Tibial artery (tissue), 4 donors: Measurements from ENCODE around the gene AGBL1.

Experiments
- DNase-seq, 2 donors: peaks; one replicate each; pipeline ENCODE4 v3.0.0-alpha.2; 2019
- H3K27ac ChIP-seq, 2 donors: fragments of 200-600 bp; sonication (generic) in 1 of 2; 1 replicate in 1 of 2; 2 replicates in 1 of 2; pipeline ENCODE4 v1.5.1; 2018 to 2019; ENCODE audit warnings: mild to moderate bottlenecking in 1 of 2
- H3K27me3 ChIP-seq, 2 donors: fragments of 200-600 bp; sonication (generic) in 1 of 2; one replicate each; pipeline versions ENCODE4 v1.5.1 to v1.6.0; 2016 to 2019
- H3K36me3 ChIP-seq, 3 donors: fragments of 200-600 bp; sonication (generic) in 2 of 3; one replicate each; pipeline ENCODE4 v1.5.1; 2016 to 2019; ENCODE audit warnings: mild to moderate bottlenecking in 2 of 3
- H3K4me1 ChIP-seq, 4 donors: fragments of 200-600 bp; sonication (generic) in 2 of 4; 1 replicate in 3 of 4; 2 replicates in 1 of 4; pipeline ENCODE4 v1.5.1; 2016 to 2019
- H3K4me3 ChIP-seq, 2 donors: fragments of 200-600 bp; sonication (generic) in 1 of 2; 1 replicate in 1 of 2; 2 replicates in 1 of 2; pipeline ENCODE4 v1.5.1; 2018 to 2019; ENCODE audit warnings: mild to moderate bottlenecking in 2 of 2
- H3K9me3 ChIP-seq, 3 donors: fragments of 200-600 bp; sonication (generic) in 1 of 3; one replicate each; pipeline ENCODE4 v1.5.1; 2016 to 2019
- intact Hi-C: fragments of 100-400 bp; cut with DNase I; formaldehyde crosslinking; loops from one replicate; pipeline ENCODE4 v1.15.0; 2023; ENCODE audit warnings: low total_unique reads
- TF ChIP-seq, protein P1 (sequence below), 2 experiments: fragments of 200-600 bp in 1 of 2; fragments of 450-650 bp in 1 of 2; IDR thresholded peaks; one replicate each; pipeline ENCODE4 v1.5.1; 2017 to 2019; ENCODE audit warnings: antibody characterized with exemption in 2 of 2, mild to moderate bottlenecking in 1 of 2, moderate library complexity in 1 of 2

Gene AGBL1

DNA sequence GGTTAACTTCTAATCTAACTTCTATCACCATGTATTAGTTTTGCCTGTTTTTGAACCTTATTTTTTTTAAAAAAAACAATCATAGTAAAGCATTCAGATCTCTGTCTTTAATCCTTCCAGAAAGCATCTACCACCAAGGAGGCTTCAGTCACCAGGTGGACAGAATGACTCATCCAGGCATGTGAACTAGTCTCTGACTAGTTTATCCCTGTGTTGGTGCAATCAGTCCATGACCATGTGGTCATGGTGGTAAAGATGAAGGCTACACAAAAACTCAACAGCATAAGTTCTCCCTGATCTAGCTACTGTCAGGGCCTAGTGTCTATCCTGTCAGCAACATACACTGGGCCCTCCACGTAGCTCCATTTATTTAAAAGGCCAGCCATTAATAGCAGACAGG lies 750.6 kb downstream of the AGBL1 start:
- H3K4me3 ChIP-seq = no peak overlapping the region
- DNase-seq = no peak
- H3K36me3 ChIP-seq = no peaks in the 10 kb centered on the region
- intact Hi-C loops = no loop called here
- H3K27ac ChIP-seq = no peak overlapping the region
- H3K4me1 ChIP-seq = no peaks in the 10 kb centered on the region
- H3K9me3 ChIP-seq = no peaks in the 10 kb centered on the region
- peaks cover 0 to 7% of the 10 kb centered on the region in 2 donors for H3K27me3 ChIP-seq
- TF ChIP-seq, protein P1, sequence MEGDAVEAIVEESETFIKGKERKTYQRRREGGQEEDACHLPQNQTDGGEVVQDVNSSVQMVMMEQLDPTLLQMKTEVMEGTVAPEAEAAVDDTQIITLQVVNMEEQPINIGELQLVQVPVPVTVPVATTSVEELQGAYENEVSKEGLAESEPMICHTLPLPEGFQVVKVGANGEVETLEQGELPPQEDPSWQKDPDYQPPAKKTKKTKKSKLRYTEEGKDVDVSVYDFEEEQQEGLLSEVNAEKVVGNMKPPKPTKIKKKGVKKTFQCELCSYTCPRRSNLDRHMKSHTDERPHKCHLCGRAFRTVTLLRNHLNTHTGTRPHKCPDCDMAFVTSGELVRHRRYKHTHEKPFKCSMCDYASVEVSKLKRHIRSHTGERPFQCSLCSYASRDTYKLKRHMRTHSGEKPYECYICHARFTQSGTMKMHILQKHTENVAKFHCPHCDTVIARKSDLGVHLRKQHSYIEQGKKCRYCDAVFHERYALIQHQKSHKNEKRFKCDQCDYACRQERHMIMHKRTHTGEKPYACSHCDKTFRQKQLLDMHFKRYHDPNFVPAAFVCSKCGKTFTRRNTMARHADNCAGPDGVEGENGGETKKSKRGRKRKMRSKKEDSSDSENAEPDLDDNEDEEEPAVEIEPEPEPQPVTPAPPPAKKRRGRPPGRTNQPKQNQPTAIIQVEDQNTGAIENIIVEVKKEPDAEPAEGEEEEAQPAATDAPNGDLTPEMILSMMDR (IDR thresholded peaks at IDR 0.05) = no peak

DNA sequence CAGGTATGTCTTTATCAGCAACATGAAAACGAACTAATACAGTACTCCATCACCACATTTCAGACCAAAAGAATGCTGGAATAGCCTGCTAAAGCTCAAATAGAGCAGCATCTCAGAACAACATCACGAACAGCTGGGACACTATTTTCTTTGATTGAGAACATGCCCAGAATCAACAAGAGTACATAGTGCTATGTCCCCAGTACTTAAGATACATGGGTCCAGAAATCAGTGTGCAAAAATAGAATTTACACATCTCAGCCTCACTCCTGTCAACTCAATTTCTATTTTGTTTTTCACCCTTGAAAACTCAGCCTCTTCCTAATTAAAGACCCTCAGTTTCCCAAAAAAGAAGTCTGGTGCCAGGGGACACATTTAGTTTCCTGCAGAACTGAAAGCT lies 753.9 kb downstream of the AGBL1 start:
- H3K27ac ChIP-seq = no peak overlapping the region
- no peaks in the 10 kb centered on the region for H3K36me3 ChIP-seq
- intact Hi-C loops = no loop called here
- no peak for DNase-seq
- no peaks in the 10 kb centered on the region for H3K4me1 ChIP-seq
- no peaks in the 10 kb centered on the region for H3K9me3 ChIP-seq
- TF ChIP-seq, protein P1 (IDR thresholded peaks at IDR 0.05) = no peak
- no peak overlapping the region for H3K4me3 ChIP-seq
- peaks cover 0 to 7% of the 10 kb centered on the region in 2 donors for H3K27me3 ChIP-seq

GRCh38 chr15:86834115-86834863 lies 754.6 kb downstream of the AGBL1 start:
- no peak overlapping the region for H3K27ac ChIP-seq
- intact Hi-C loops = no loop called here
- TF ChIP-seq, protein P1 (IDR thresholded peaks at IDR 0.05) = no peak
- no peaks in the 10 kb centered on the region for H3K36me3 ChIP-seq
- H3K9me3 ChIP-seq = no peaks in the 10 kb centered on the region
- no peak for DNase-seq
- peaks cover 0 to 7% of the 10 kb centered on the region in 2 donors for H3K27me3 ChIP-seq
- H3K4me3 ChIP-seq = no peak overlapping the region
- no peaks in the 10 kb centered on the region for H3K4me1 ChIP-seq

DNA sequence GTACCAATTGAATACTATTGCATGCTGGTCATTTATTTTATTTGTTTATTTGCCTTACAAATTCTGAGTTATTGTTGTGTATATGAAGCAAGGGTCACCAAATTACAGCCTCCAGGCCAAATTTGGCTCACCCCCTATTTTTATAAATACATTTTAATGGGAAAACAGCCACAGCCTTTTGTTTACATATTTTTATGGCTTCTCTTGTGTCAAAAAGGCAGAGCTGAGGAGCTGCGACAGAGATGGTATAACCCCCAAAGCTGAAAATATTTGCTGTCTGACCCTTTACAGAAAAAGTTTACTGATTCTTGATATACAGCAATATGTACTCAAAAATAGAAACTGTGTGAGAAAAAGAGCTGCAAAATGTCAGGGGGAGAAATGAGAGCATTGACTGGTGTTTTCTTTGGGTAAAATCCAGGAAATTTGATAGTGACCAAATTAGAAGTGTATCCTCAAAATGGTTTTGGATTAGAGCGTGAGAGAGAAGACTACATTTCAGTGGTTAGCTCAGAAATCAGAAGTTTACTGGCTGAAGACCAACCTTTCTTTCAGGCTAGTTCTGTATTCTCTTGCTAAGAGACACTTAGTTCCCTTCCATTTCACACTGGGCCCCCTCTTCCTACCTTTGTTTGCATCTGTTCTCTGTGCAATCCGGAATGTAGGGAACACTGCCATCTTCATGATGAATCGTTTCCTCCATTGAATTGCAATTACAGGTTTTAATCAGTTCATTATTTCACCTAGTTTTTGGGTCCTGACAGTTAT lies 757.8 kb downstream of the AGBL1 start:
- Histone ChIP-seq H3K4me3 (no peak overlapping the region), H3K27ac (no peak overlapping the region), H3K4me1 (no peaks in the 10 kb centered on the region), H3K27me3 (peaks cover 0 to 7% of the 10 kb centered on the region in 2 donors), H3K9me3 (no peaks in the 10 kb centered on the region), H3K36me3 (no peaks in the 10 kb centered on the region)
- intact Hi-C loops = no loop called here
- DNase-seq = no peak
- TF ChIP-seq, protein P1 (IDR thresholded peaks at IDR 0.05) = no peak

DNA sequence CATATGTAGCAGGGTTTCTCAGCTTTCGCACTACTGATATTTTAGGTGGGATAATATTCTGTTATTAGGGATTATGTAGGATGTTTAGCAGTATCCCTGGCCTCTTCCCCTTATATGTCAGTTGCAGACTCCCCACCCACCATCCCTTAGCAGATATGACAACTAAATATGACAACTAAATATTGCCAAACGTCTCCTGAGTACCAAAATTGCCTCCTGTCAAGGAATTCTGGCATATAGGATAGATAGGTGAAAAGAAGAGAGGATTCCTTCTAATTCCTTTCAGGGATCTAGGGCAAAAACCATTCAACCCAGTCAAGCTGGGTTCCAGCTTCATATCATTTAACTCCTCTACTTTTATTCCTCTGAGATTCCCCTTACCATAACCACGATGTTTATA lies 759.8 kb downstream of the AGBL1 start:
- intact Hi-C loops = no loop called here
- Histone ChIP-seq H3K36me3 (no peaks in the 10 kb centered on the region), H3K9me3 (no peaks in the 10 kb centered on the region), H3K27ac (no peak overlapping the region), H3K4me3 (no peak overlapping the region), H3K27me3 (peaks cover 0 to 5% of the 10 kb centered on the region in 2 donors), H3K4me1 (no peaks in the 10 kb centered on the region)
- TF ChIP-seq, protein P1 (IDR thresholded peaks at IDR 0.05) = no peak
- no peak for DNase-seq
